ENCODE results near the gene WNT3. TPM values are rescaled to one million over a fixed set of nuclear protein-coding genes. Genes with fewer than 3 reads are reported as not detected.

WNT3 gene
- total and polyA plus RNA-seq, 2 of the 8 experiments (the other 6 are each of a cell fraction or from before 2014, with no cell fraction given) = 0.56 to 2.0 TPM

- ChIA-PET POLR2A (ENCODE audit: partially characterized antibody) (no interaction called here), CTCF (ENCODE audit: partially characterized antibody) (interaction anchor here (1.0 to 1.7 kb wide), 5 partner anchors 11 to 106 kb away, joined by 3 to 12 read pairs (median 3); no protein-coding TSS in a partner anchor)
- H2AFZ ChIP-seq (ENCODE audit: low read length) = no peak overlapping the region
- H3K79me2 ChIP-seq (ENCODE audit: control insufficient read depth in 1 of 2, insufficient read depth in 2 of 2, low read length in 2 of 2) = no peaks in the 10 kb centered on the region
- no peak overlapping the region for H2BK12ac ChIP-seq (ENCODE audit: low read depth, low read length)
- no peaks in the 10 kb centered on the region for H3K36me3 ChIP-seq (ENCODE audit: control insufficient read depth in 2 of 4, insufficient read depth in 4 of 4, low read length in 3 of 4)
- no peak overlapping the region for H2BK15ac ChIP-seq (ENCODE audit: low read length)
- no peaks in the 10 kb centered on the region; a peak in 1 of 7 replicates for H3K4me1 ChIP-seq (replicated peaks in 1 of 4; ENCODE audit: control insufficient read depth in 3 of 4, insufficient read depth in 4 of 4, low read length in 3 of 4)
- no peak overlapping the region for H4K5ac ChIP-seq (ENCODE audit: insufficient read length, low read depth, low read length)
- H3K27ac ChIP-seq (ENCODE audit: low read depth, low read length) = no peak overlapping the region
- H3K56ac ChIP-seq (replicated peaks; ENCODE audit: insufficient read length, low read depth, low read length) = no peak overlapping the region
- H3K4me2 ChIP-seq (ENCODE audit: insufficient read depth in 1 of 2, low read depth in 2 of 2, low read length in 2 of 2) = no peak overlapping the region
- H3K18ac ChIP-seq (ENCODE audit: extremely low read depth, low read length) = no peak overlapping the region
- DNase-seq (ENCODE audit: low read depth in 1 of 2, low spot score in 2 of 2) = no peak
- WGBS, 2 experiments (ENCODE audit: extremely low coverage in 1 of 2, insufficient coverage in 1 of 2, insufficient read length in 1 of 2, insufficient replicate concordance in 2 of 2, low coverage in 1 of 2, low lambda C conversion rate in 2 of 2, missing lambda C conversion rate in 1 of 2) = 92% methylated on average over 5 of the region's 5 CpGs; no CpG with 5 or more reads in 1 of the 2 experiments
- H4K20me1 ChIP-seq (replicated peaks in 1 of 2; ENCODE audit: control insufficient read depth in 1 of 2, insufficient read depth in 2 of 2, low read length in 2 of 2) = no peaks in the 10 kb centered on the region
- peaks cover 9 to 10% of the 10 kb centered on the region in 2 experiments; a peak in 3 of 4 replicates for H3K9me3 ChIP-seq (ENCODE audit: insufficient read depth in 2 of 2, low read depth in 1 of 2, low read length in 1 of 2)
- no peak overlapping the region for H4K8ac ChIP-seq (ENCODE audit: extremely low read depth, insufficient read depth, low read length)
- no peak overlapping the region for H2AK5ac ChIP-seq (ENCODE audit: low read depth, low read length)
- no peak overlapping the region for H3K23ac ChIP-seq (ENCODE audit: insufficient read length)
- no peaks in the 10 kb centered on the region; the same call in 1 of the 2 replicates for H3K23me2 ChIP-seq (ENCODE audit: low read depth, low read length)
- H3K4ac ChIP-seq (replicated peaks; ENCODE audit: insufficient read length, low read depth, low read length) = no peak overlapping the region
- H3K79me1 ChIP-seq (ENCODE audit: low read depth, low read length) = no peaks in the 10 kb centered on the region
- peaks cover 3 to 16% (median 12%) of the 10 kb centered on the region in 4 experiments for H3K27me3 ChIP-seq (replicated peaks in 1 of 4; ENCODE audit: control insufficient read depth in 3 of 4, extremely low read depth in 1 of 4, insufficient read depth in 3 of 4, low read length in 3 of 4)
- no peak for FAIRE-seq
- H2BK120ac ChIP-seq (replicated peaks; ENCODE audit: low read depth, low read length) = no peak overlapping the region
- no peak overlapping the region for H3K14ac ChIP-seq (ENCODE audit: insufficient read length)
- H3K4me3 ChIP-seq (ENCODE audit: extremely low read depth in 1 of 4, insufficient read depth in 2 of 4, low read depth in 3 of 4, low read length in 4 of 4) = no peak overlapping the region
- H2BK5ac ChIP-seq (ENCODE audit: low read depth, low read length) = no peak overlapping the region
- no peak overlapping the region for H4K91ac ChIP-seq (replicated peaks; ENCODE audit: insufficient read length, low read length)
- no peak overlapping the region for H2BK20ac ChIP-seq (ENCODE audit: low read length)
- H3K9ac ChIP-seq (replicated peaks in 1 of 4; ENCODE audit: extremely low read depth in 1 of 4, low read depth in 3 of 4, low read length in 3 of 4) = no peak overlapping the region
- no peak for TF ChIP-seq RNF2 (IDR thresholded peaks at IDR 0.05; ENCODE audit: borderline replicate concordance, low read depth, low read length, missing control alignments, poor library complexity, severe bottlenecking)
- TF ChIP-seq CHD2 (IDR thresholded peaks at IDR 0.05; ENCODE audit: low read length) = no peak
- TF ChIP-seq MAFK (IDR thresholded peaks at IDR 0.05; ENCODE audit: low read depth, low read length) = no peak
Measured at GRCh38 chr17:46839211-46839610, 20.7 kb upstream of the WNT3 start.

Data from H1 (cell line).